H1 (cell line): ENCODE measurements around the gene LCOR. TPM values are rescaled to one million over a fixed set of nuclear protein-coding genes. Genes with fewer than 3 reads are reported as not detected.

Experiments used
- CREB1 ChIP-seq: IDR thresholded peaks from 2 replicates; pipeline ENCODE4 v1.6.1; 2012; ENCODE audit warnings: inconsistent platforms
- RAD21 ChIP-seq, 2 experiments: IDR thresholded peaks in 1 of 2; conservative IDR thresholded peaks in 1 of 2; 2 replicates each; pipeline ENCODE4 v1.6.1; 2011; ENCODE audit warnings: low read depth in 2 of 2, low read length in 2 of 2, improper control_type of control experiment in 1 of 2, inconsistent platforms in 1 of 2, mild to moderate bottlenecking in 1 of 2, moderate library complexity in 1 of 2
- YY1 ChIP-seq: IDR thresholded peaks from 2 replicates; pipeline ENCODE4 v1.6.1; 2011; ENCODE audit warnings: low read depth, mild to moderate bottlenecking, low read length
- polyA plus RNA-seq, 7 experiments: library from polyadenylated mRNA; depleted of rRNA in 3 of 7; stranded (reverse) in 5 of 7; unstranded in 2 of 7; fragments of >200 nt in 5 of 7; fragments of 200-250 nt in 2 of 7; gene quantifications; 1 replicate in 5 of 7; 2 replicates in 1 of 7; 4 replicates in 1 of 7; pipeline versions ENCODE4 v1.2.1 to v1.2.3, GENCODE V29; 2011 to 2013; ENCODE audit warnings: missing spikeins in 2 of 7, mixed read lengths in 2 of 7
- total RNA-seq: library from RNA; stranded (reverse); fragmentation: NEBNext Ultra II Directional; extraction: Animal tissue kit (Norgen Biotek cat#: 25700); gene quantifications from 2 replicates; pipeline ENCODE4 v1.2.1, GENCODE V29; 2021

LCOR gene
- total and polyA plus RNA-seq, 2 of the 8 experiments (the other 6 are each of a cell fraction or from before 2014, with no cell fraction given), result 4.7 to 25.5 TPM

DNA sequence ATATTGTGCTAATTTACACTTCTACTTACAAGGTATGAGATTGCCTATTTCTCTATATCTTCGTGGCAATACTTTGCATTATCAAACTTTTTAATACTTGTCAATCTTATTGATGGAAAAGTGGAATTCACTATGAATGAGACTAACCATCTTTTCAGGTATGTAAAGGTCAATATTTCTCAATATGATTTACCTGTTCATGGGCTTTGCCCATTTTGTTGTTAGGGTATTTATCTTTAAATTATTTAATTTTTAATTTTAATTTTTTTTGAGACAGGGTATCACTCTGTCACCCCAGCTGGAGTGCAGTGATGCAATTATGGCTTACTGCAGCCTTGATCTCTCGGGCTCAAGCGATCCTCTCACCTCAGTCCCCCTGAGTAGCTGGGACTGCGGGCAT, 47.8 kb upstream of the LCOR start (continued):
- TF ChIP-seq RAD21 (IDR thresholded peaks at IDR 0.05 in 1 of 2, conservative IDR thresholded peaks at IDR 0.05 in 1 of 2; ENCODE audit: low read depth in 2 of 2, low read length in 2 of 2), result no peak
- no peak for TF ChIP-seq YY1
- TF ChIP-seq CREB1, result no peak
